ENCODE measurements around the gene MUCL1.
"Not testable (repeated sequence)": the region's sequence is repeated elsewhere in the genome, so short reads cannot be mapped to it uniquely, and the experiment has no call there.

DNA sequence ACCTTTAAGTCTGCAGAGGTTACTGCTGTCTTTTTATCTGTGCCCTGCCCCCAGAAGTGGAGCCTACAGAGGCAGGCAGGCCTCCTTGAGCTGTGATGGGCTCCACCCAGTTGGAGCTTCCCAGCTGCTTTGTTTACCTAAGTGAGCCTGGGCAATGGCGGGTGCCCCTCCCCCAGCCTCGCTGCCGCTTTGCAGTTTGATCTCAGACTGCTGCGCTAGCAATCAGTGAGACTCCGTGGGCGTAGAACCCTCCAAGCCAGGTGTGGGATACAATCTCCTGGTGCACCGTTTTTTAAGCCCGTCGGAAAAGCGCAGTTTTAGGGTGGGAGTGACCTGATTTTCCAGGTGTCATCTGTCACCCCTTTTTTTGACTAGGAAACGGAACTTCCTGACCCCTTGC lies 34.1 kb downstream of the MUCL1 start:
- TF ChIP-seq ZBTB7A (tag by site-specific recombination; IDR thresholded peaks at IDR 0.05; ENCODE audit: low read depth); WT1 (tag by site-specific recombination; IDR thresholded peaks at IDR 0.05): not testable (repeated sequence)
- 0 out of 2 replicates have a peak, but pooled peaks have one; percentile 17 for TF ChIP-seq EGR2 (tag by site-specific recombination; IDR thresholded peaks at IDR 0.05; ENCODE audit: low read depth)
- TF ChIP-seq, protein P1, sequence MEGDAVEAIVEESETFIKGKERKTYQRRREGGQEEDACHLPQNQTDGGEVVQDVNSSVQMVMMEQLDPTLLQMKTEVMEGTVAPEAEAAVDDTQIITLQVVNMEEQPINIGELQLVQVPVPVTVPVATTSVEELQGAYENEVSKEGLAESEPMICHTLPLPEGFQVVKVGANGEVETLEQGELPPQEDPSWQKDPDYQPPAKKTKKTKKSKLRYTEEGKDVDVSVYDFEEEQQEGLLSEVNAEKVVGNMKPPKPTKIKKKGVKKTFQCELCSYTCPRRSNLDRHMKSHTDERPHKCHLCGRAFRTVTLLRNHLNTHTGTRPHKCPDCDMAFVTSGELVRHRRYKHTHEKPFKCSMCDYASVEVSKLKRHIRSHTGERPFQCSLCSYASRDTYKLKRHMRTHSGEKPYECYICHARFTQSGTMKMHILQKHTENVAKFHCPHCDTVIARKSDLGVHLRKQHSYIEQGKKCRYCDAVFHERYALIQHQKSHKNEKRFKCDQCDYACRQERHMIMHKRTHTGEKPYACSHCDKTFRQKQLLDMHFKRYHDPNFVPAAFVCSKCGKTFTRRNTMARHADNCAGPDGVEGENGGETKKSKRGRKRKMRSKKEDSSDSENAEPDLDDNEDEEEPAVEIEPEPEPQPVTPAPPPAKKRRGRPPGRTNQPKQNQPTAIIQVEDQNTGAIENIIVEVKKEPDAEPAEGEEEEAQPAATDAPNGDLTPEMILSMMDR (tag by site-specific recombination; IDR thresholded peaks at IDR 0.05) = not testable (repeated sequence)
